Measurements from ENCODE around the gene DNLZ.

Gene DNLZ

DNA sequence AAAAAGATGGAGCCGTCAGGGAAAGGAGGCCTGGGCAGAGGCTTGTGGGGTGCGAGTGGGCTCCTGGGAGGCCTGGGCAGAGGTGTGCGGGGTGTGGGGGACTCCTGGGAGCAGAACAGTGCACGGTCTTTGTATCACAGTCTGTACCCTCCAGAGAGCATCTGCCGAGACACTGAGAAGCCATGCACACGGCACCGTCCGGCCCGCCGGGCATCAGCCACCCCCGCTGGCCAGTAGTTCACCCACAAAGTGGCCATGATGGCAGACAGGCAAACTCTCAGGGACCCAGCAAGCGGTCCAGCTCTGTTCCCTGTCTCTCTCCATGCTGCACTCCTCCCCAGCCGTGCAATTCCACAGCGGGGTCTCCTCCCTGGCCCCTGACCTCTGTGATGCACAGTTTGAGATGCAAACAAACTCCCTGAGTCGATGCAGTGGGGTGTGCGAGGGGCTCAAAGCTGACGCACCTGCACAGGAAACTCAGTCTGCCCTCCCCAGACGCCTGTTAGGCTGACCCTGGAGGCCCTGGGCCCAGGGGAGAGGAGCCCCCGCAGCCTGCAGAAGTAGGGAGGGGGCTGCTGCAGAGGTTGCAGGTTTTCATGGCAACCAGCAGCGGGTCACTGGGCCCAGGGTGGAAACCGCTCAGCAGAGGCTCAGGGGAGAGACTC, 45.3 kb downstream of the DNLZ start:
- no peak for DNase-seq (ENCODE audit: low read depth in 2 of 2)

GRCh38 chr9:136317695-136318094, 45.8 kb downstream of the DNLZ start:
- DNase-seq (ENCODE audit: low read depth in 2 of 2): no peak

GRCh38 chr9:136316896-136317676, 46.5 kb downstream of the DNLZ start:
- no peak for DNase-seq (ENCODE audit: low read depth in 2 of 2)

DNA sequence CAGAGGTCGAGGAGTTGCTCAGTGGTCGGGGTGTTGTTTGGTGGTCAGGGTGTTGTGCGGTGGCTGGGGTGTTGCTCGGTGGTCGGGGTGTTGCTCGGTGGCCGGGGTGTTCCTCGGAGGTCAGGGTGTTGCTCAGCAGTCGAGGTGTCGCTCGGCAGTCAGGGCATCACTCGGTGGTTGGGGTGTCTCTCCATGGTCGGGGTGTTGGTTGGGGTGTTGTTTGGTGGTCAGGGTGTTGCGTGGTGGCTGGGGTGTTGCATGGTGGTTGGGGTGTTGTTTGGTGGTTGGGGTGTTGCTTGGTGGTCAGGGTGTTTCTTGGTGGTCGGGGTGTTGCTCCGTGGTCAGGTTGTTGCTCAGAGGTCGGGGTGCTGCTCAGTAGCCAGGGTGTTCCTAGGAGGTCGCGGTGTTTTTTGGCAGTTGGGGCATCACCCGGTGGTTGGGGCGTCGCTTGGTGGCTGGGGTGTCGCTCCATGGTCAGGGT, 47.2 kb downstream of the DNLZ start:
- DNase-seq (ENCODE audit: low read depth in 2 of 2): peak in 1 of 2 donors; percentile 17

DNA sequence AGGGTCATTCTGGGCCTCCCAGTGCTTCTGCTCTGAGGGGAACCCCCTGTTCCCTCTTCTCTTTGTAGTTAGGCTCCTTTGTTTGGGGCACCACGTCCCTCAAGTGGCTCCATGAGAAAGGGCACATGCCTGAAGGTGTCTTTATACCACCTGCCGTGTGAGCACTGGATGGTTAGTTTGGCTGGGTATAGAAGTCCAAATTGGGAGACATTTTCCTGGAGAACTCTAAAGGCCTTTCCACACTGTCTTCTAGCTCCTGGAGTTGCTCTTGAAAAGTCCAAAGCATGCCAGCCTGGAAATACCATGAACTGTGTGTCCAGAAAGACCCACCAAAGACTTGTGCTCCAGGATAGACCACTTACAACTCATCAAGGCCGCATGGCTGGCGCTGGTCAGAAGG, 48.6 kb downstream of the DNLZ start:
- DNase-seq (ENCODE audit: low read depth in 2 of 2): no peak

- no peak for DNase-seq (ENCODE audit: low read depth in 2 of 2)
Measured at GRCh38 chr9:136314056-136314416, 49.5 kb downstream of the DNLZ start.

DNA sequence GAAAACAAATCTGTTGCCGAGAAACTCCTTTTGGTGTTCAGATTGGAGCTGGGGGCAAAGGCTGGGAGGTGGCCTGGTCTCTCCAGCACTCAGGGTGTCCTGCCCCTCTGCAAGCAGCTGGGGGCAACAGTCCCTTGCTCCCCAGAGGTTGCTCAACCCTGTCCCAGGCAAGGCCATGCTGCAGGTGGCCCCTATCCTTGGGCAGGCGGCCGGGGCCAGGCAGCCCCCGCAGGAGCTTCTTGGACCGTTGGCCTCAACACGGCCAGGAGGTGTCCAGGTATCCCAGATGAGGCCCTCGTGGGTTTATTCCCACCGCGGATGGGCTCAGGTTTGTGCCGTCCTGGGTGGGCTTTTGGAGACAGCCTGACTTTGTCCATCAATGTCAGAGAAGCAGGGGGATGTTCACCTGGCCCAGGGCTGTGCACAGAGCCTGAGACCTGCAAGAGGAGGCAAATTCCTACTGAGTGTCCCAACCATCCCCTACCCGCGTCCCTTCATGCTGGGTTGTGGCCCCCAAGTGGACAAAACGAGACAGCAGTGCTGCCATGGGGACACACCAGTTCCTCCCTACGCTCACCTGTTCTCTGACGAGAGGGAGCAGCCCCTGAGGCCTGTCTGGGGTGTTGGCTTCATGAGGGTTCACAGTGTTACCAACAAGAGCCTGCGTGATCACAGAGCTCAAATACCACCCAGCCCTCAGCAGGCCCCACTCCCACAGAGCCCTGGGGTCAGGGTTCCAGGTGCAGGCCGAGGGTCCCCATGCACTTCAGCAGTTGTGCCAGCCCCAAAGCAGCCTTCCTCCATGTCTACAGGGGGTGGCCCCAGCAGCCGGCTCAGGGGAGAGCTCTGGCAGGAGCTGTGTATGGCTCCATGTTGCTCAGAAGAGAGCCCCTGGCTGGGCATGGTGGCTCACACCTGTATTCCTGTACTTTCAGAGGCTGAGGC, 50.2 kb downstream of the DNLZ start:
- no peak for DNase-seq (ENCODE audit: low read depth in 2 of 2)

DNA sequence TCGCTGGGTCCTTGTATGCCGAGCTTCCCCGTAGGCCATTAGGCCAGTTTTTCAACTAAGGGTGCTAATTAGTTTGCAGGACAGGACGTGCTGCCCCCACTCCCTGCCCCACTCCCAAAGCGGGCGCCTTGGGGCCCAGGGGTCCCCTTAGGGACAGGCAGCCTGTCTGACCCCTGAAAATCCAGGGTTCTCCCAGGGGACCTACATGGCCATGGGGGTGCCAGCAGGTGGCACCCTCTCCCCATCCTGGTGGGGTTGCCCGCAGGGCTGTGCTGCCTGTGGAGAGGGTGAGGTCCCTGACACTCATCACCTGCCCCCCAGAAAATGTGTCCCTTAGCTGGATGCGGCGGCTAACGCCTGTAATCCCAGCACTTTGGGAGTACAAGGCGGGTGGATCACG, 51.1 kb downstream of the DNLZ start:
- no peak for DNase-seq (ENCODE audit: low read depth in 2 of 2)

- DNase-seq (ENCODE audit: low read depth in 2 of 2): no peak
Measured at GRCh38 chr9:136312009-136312375, 51.6 kb downstream of the DNLZ start.

DNA sequence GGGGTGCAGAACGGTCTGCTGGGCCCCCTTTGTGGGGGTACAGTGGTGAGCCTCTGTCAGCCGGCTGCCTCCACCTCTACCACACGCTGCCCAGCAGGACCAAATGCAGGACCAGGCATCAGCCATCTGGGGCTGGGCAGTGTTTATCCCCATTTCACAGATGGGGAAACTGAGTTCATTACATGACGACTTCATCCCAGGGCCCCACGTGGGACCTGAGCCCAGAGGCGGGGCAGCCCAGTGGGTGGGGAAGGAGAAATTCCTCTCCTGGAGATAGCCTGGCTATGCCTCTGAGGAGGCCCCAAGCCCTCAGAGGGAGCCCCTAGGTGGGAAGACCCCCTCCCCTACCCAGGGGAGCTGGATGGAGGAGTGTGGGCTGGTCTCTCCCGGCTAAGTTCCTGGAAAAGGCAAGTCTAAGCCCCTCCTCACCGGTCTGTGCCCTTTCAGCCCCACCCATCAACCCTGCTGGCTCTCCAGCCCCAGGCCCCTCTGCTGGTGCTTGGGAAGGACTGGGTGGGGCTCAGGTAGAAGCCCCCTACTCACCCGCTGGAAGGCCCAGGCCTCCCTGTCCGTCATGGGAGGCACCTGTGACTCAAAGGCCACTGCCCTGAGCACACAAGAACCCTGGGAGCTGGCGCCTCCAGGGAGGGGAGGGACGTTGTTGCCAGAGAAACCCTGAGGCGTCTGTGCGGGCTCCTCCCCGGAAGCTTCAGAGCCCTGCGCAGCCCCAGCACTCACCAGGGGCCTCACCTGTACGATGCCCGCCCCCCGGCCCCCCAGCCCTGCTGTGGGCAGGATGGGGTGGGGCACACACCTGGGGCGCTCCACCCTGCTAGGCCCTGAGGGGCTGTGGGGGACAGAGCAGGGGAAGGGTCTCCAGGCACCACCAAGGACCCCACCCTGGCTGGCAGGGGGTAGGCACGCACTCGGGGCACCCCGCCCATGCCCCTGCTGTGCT, 52.2 kb downstream of the DNLZ start:
- DNase-seq (ENCODE audit: low read depth in 2 of 2): no peak

GRCh38 chr9:136310273-136311030, 53.1 kb downstream of the DNLZ start:
- DNase-seq (ENCODE audit: low read depth in 2 of 2): no peak

GRCh38 chr9:136309806-136310220, 53.7 kb downstream of the DNLZ start:
- DNase-seq (ENCODE audit: low read depth in 2 of 2): no peak
